Epithelial cell of proximal tubule (primary cell): Measurements from ENCODE around the gene ZNF330. TPM values are rescaled to one million over a fixed set of nuclear protein-coding genes. Genes with fewer than 3 reads are reported as not detected.
"Not testable (repeated sequence)": the region's sequence is repeated elsewhere in the genome, so short reads cannot be mapped to it uniquely, and the experiment has no call there.

ENCODE experiments used
- DNase-seq: peaks from one replicate; pipeline ENCODE4 v3.0.0-alpha.2; 2011; ENCODE audit warnings: low read depth
- H3K4me3 ChIP-seq: 2 replicates; pipeline ENCODE4 v1.5.1; 2011; ENCODE audit warnings: low read depth, mild to moderate bottlenecking, low read length
- CTCF ChIP-seq: conservative IDR thresholded peaks from 2 replicates; pipeline ENCODE4 v1.5.1; 2012; ENCODE audit warnings: low read depth, mild to moderate bottlenecking, low read length
- total RNA-seq: library from RNA; depleted of rRNA; stranded (reverse); fragments of >200 nt; gene quantifications from 2 replicates; pipeline ENCODE4 v1.2.3, GENCODE V29; 2015

The ZNF330 gene
- total RNA-seq, 1 donor from 2014 or later: 33.3 TPM

- H3K4me3 ChIP-seq: no peak overlapping the region
- no peak for TF ChIP-seq CTCF
- no peak for DNase-seq
Observed at GRCh38 chr4:141213550-141213991, 7.1 kb upstream of the ZNF330 start.

- DNase-seq: no peak
- no peak for TF ChIP-seq CTCF
Observed at GRCh38 chr4:141215030-141215429, 5.7 kb upstream of the ZNF330 start.

GRCh38 chr4:141216002-141216761 lies 4.5 kb upstream of the ZNF330 start:
- H3K4me3 ChIP-seq: no peak overlapping the region
- no peak for DNase-seq
- TF ChIP-seq CTCF: no peak

More at GRCh38 chr4:141215030-141215429, 5.7 kb upstream of the ZNF330 start:
- no peak overlapping the region for H3K4me3 ChIP-seq

GRCh38 chr4:141220271-141220670 lies 424 bp upstream of the ZNF330 start:
- no peak for TF ChIP-seq CTCF
- peak overlapping the region; percentile 92 for H3K4me3 ChIP-seq
- peak; percentile 23 for DNase-seq

DNA sequence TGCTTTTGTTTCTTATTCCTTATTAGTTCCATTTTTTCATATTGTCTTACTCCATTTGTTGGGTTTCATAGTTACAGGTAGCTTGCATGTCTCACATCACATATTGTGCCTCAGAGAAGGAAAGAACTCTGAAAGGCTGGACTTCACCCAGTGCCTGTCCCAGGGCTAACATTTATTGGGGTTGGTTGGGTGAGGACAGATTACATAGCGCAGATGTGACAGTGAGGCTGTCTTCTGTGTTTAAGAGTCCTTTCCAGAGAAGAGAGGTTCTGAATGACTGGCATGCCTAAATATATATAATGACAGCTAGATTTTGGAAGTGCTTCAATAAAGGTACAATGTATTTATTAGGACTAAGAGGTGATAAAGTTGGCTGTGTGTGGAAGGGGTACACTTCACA lies 2.7 kb downstream of the ZNF330 start:
- DNase-seq: no peak
- H3K4me3 ChIP-seq: no peak overlapping the region
- TF ChIP-seq CTCF: no peak

DNA sequence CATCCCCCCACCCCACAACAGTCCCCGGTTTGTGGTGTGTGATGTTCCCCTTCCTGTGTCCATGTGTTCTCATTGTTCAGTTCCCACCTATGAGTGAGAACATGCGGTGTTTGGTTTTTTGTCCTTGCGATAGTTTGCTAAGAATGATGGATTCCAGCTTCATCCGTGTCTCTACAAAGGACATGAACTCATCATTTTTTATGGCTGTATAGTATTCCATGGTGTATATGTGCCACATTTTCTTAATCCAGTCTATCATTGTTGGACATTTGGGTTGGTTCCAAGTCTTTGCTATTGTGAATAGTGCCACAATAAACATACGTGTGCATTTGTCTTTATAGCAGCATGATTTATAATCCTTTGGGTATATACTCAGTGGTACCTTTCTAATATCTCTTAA lies 6.6 kb downstream of the ZNF330 start:
- not testable (repeated sequence) for DNase-seq, H3K4me3 ChIP-seq

DNA sequence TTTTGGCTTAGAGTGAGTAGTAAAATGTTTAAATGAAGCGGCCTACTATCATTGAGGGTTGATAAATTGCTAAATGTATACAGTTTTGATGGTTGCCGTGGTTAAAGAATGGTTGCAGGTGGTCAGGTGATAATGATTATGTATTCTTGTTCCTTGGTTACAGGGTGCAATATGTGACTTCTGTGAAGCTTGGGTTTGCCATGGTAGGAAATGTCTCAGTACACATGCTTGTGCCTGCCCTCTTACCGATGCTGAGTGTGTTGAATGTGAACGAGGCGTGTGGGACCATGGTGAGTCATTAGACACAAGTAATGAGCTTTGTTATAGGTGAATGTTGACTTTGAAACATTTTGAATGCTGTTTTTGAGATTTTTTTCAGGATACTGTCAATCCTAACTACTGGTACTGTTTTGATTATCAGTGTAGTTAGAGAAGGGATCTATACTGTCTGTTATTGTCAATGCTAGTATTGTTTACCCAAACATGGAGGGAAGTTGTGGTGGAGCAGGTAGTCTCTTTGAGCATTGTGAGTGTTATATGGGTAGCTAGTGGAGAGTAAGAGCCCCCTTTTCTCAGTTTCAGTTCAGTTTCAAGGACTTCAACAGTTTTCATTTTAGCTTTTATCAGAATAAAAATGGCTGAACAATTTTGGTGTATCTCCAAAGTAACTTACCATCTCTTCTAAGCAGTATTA lies 8.9 kb downstream of the ZNF330 start:
- TF ChIP-seq CTCF: no peak
- no peak for DNase-seq

More for the DNA sequence above, 8.9 kb downstream of the ZNF330 start:
- no peak overlapping the region for H3K4me3 ChIP-seq
